B cell (primary cell): ENCODE results near the gene KRTAP21-3. TPM values are rescaled to one million over a fixed set of nuclear protein-coding genes. Genes with fewer than 3 reads are reported as not detected.
"Not testable (repeated sequence)": the region's sequence is repeated elsewhere in the genome, so short reads cannot be mapped to it uniquely, and the experiment has no call there.

Experiments
- ATAC-seq: fragments of 200-7000 bp; cut with Tn5 transposase; one replicate; pipeline ENCODE4 v1.10.0; 2021; ENCODE audit warnings: low read depth, mild to moderate bottlenecking, moderate number of reproducible peaks, moderate library complexity
- CTCF ChIA-PET: fragments of 350-600 bp; sonication (Branson Sonifier 250); formaldehyde crosslinking; loops from one replicate; lab custom pipeline; 2021; ENCODE audit warnings: antibody characterized with exemption, inconsistent platforms; lab: Charles Lee
- POLR2A ChIA-PET: fragments of 350-600 bp; sonication (Branson Sonifier 250); formaldehyde crosslinking; loops from one replicate; lab custom pipeline; 2021; ENCODE audit warnings: antibody characterized with exemption; lab: Charles Lee
- DNase-seq: peaks from one replicate; pipeline ENCODE4 v3.0.0; 2013
- H2AFZ ChIP-seq: 2 replicates; pipeline ENCODE4 v1.6.1; 2012; ENCODE audit warnings: mild to moderate bottlenecking, low read depth, low read length; ENCODE audit not compliant: insufficient read depth, poor library complexity, severe bottlenecking
- H3K27ac ChIP-seq, 2 donors: 1 replicate in 1 of 2; 2 replicates in 1 of 2; pipeline ENCODE4 v1.5.1; 2012 to 2013; ENCODE audit warnings: low read length in 2 of 2, mild to moderate bottlenecking in 2 of 2, moderate library complexity in 1 of 2
- H3K27me3 ChIP-seq, 4 experiments: fragments of 200-600 bp in 1 of 4; sonication (generic) in 1 of 4; replicated peaks in 1 of 4; 1 replicate in 2 of 4; 2 replicates in 2 of 4; pipeline versions ENCODE4 v1.6.1 to v1.7.0; 2013 to 2016; ENCODE audit warnings: low read length in 3 of 4, mild to moderate bottlenecking in 2 of 4, mixed read lengths in 1 of 4, moderate library complexity in 1 of 4; ENCODE audit not compliant: insufficient read depth in 4 of 4, control insufficient read depth in 3 of 4; ENCODE audit errors: control extremely low read depth in 1 of 4
- H3K36me3 ChIP-seq, 2 experiments: replicated peaks in 1 of 2; 1 replicate in 1 of 2; 2 replicates in 1 of 2; pipeline versions ENCODE4 v1.6.1 to v1.7.1; 2013; ENCODE audit warnings: low read length in 1 of 2; ENCODE audit not compliant: insufficient read depth in 2 of 2, control insufficient read depth in 1 of 2; ENCODE audit errors: control extremely low read depth in 1 of 2, extremely low read depth in 1 of 2
- H3K4me1 ChIP-seq, 2 donors: fragments of 200-600 bp in 1 of 2; sonication (generic) in 1 of 2; 1 replicate in 1 of 2; 2 replicates in 1 of 2; pipeline versions ENCODE4 v1.5.1 to v1.6.1; 2013 to 2017; ENCODE audit warnings: low read length in 2 of 2; ENCODE audit not compliant: control insufficient read depth in 2 of 2, insufficient read depth in 2 of 2
- H3K4me2 ChIP-seq: replicated peaks from 2 replicates; pipeline ENCODE3; 2012; ENCODE audit warnings: mild to moderate bottlenecking, low read depth, low read length; ENCODE audit not compliant: poor library complexity, severe bottlenecking
- H3K4me3 ChIP-seq, 5 experiments: fragments of 200-600 bp in 1 of 5; sonication (generic) in 1 of 5; 1 replicate in 3 of 5; 2 replicates in 2 of 5; pipeline versions ENCODE4 v1.5.1 to v1.7.0; 2011 to 2016; ENCODE audit warnings: low read length in 4 of 5, mild to moderate bottlenecking in 4 of 5, low read depth in 2 of 5, control low read depth in 1 of 5, moderate library complexity in 1 of 5; ENCODE audit not compliant: insufficient read depth in 1 of 5; ENCODE audit errors: control extremely low read depth in 1 of 5, extremely low read depth in 1 of 5
- H3K79me2 ChIP-seq: fragments of 200-600 bp; sonication (generic); one replicate; pipeline ENCODE4 v1.6.0; 2016; ENCODE audit warnings: low read length; ENCODE audit not compliant: control insufficient read depth, insufficient read depth
- H3K9ac ChIP-seq: fragments of 200-600 bp; sonication (generic); 2 replicates; pipeline ENCODE4 v1.6.1; 2017; ENCODE audit warnings: mild to moderate bottlenecking, low read length, moderate library complexity
- H3K9me3 ChIP-seq, 3 donors: one replicate each; pipeline versions ENCODE4 v1.6.1 to v1.7.1; 2013; ENCODE audit warnings: low read length in 2 of 3; ENCODE audit not compliant: control insufficient read depth in 2 of 3, insufficient read depth in 1 of 3; ENCODE audit errors: control extremely low read depth in 1 of 3
- H4K20me1 ChIP-seq: 2 replicates; pipeline ENCODE4 v1.6.0; 2012; ENCODE audit warnings: mild to moderate bottlenecking, low read length; ENCODE audit not compliant: insufficient read depth, control insufficient read depth, poor library complexity, severe bottlenecking
- H3K27ac Mint-ChIP-seq: one replicate; pipeline ENCODE4 v1.8.0; 2021; ENCODE audit warnings: mixed read lengths
- H3K27me3 Mint-ChIP-seq: one replicate; pipeline ENCODE4 v1.8.0; 2021; ENCODE audit warnings: mixed read lengths
- H3K4me1 Mint-ChIP-seq: one replicate; pipeline ENCODE4 v1.8.0; 2021; ENCODE audit warnings: mixed read lengths
- H3K4me3 Mint-ChIP-seq: one replicate; pipeline ENCODE4 v1.8.0; 2021; ENCODE audit warnings: mixed read lengths
- H3K9me3 Mint-ChIP-seq: one replicate; pipeline ENCODE4 v1.8.0; 2022; ENCODE audit warnings: mixed read lengths; ENCODE audit not compliant: insufficient read depth
- EZH2 ChIP-seq: IDR thresholded peaks from 2 replicates; pipeline ENCODE4 v1.6.1; 2012; ENCODE audit warnings: borderline replicate concordance, low read depth, mild to moderate bottlenecking, moderate library complexity, low read length; ENCODE audit not compliant: insufficient read depth, poor library complexity, severe bottlenecking
- WGBS: methylation state at CpG from one replicate; pipeline ENCODE4 v1.1.5; 2013; ENCODE audit warnings: missing lambda C conversion rate; ENCODE audit not compliant: insufficient coverage; 5-methylcytosine and 5-hydroxymethylcytosine counted together
- intact Hi-C: fragments of 100-400 bp; cut with micrococcal nuclease; formaldehyde crosslinking; loops from one replicate; pipeline ENCODE4 v1.10.0; 2022
- polyA plus RNA-seq: library from polyadenylated mRNA; depleted of rRNA; stranded (reverse); fragments of >200 nt; gene quantifications from 2 replicates; pipeline ENCODE4 v1.2.3, GENCODE V29; 2012
- total RNA-seq, 2 donors: library from RNA; stranded (reverse); fragments of 120-200 nt in 1 of 2; gene quantifications; 1 replicate in 1 of 2; 2 replicates in 1 of 2; pipeline versions ENCODE4 v1.2.3 to v1.2.4, GENCODE V29; 2013 to 2022
- TF ChIP-seq, protein P1 (sequence below): fragments of 200-600 bp; IDR thresholded peaks from one replicate; pipeline ENCODE4 v1.8.0; 2022; ENCODE audit warnings: antibody characterized with exemption, mild to moderate bottlenecking

Gene KRTAP21-3
- total and polyA plus RNA-seq, 2 donors (not counting 1 experiment from before 2014, with no cell fraction given): not detected

DNA sequence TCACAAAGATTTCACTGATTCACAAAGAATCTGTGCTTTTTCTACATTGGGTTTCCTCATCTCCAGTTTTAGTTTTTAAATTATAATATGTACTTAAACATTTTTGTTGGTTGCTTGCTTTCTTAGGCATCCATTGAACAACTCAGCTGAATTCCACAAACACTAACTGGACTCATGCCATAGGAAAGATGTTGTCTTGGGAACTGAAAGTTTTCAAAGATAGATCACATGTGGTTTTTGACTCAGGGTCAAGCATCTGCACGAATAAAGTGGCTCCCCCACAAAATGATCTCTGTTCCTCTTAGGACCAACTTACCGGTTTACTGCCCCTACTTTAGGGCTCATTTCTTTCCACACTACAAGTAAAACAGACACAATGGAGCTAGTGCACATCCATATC is 39.7 kb upstream of the KRTAP21-3 start:
- H3K36me3 ChIP-seq: no peaks in the 10 kb centered on the region
- no peak overlapping the region for H3K27ac ChIP-seq
- no CpG with 5 or more reads among the region's 2 CpGs for WGBS
- Mint-ChIP-seq H3K9me3 (peaks cover 7% of the 10 kb centered on the region), H3K27ac (no peak overlapping the region), H3K4me3 (no peak overlapping the region), H3K4me1 (no peaks in the 10 kb centered on the region), H3K27me3 (no peaks in the 10 kb centered on the region)
- H3K9me3 ChIP-seq: no peaks in the 10 kb centered on the region
- no peak overlapping the region for H3K4me3 ChIP-seq
- no peaks in the 10 kb centered on the region for H3K4me1 ChIP-seq
- H3K79me2 ChIP-seq: no peaks in the 10 kb centered on the region
- ChIA-PET POLR2A (no interaction called here), CTCF (no interaction called here)
- H4K20me1 ChIP-seq: no peaks in the 10 kb centered on the region
- TF ChIP-seq, protein P1, sequence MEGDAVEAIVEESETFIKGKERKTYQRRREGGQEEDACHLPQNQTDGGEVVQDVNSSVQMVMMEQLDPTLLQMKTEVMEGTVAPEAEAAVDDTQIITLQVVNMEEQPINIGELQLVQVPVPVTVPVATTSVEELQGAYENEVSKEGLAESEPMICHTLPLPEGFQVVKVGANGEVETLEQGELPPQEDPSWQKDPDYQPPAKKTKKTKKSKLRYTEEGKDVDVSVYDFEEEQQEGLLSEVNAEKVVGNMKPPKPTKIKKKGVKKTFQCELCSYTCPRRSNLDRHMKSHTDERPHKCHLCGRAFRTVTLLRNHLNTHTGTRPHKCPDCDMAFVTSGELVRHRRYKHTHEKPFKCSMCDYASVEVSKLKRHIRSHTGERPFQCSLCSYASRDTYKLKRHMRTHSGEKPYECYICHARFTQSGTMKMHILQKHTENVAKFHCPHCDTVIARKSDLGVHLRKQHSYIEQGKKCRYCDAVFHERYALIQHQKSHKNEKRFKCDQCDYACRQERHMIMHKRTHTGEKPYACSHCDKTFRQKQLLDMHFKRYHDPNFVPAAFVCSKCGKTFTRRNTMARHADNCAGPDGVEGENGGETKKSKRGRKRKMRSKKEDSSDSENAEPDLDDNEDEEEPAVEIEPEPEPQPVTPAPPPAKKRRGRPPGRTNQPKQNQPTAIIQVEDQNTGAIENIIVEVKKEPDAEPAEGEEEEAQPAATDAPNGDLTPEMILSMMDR: no peak
- TF ChIP-seq EZH2: no peak
- no peak for DNase-seq
- no peak overlapping the region for H2AFZ ChIP-seq
- no peak for ATAC-seq
- no peak overlapping the region for H3K4me2 ChIP-seq
- no peaks in the 10 kb centered on the region for H3K27me3 ChIP-seq
- H3K9ac ChIP-seq: no peak overlapping the region
- intact Hi-C loops: no loop called here

DNA sequence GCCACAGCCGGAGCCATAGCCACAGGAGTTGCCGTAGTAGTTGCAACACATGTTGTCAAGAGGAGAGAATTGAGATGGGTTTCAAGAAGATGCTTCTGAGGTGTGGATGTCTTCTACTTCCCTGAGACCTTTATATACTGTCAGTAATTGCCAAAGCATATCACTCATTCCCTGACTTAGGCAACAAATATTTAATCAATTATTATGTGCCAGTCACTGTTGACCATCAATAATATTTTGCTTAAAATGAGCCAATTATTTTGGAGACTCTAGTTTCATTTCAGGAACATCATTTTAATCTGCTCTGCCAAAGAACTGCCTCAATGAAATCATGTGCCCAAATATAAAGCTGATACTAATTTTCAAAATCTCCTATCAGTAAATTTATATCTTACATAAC is 36.8 kb upstream of the KRTAP21-3 start, which contains the start of gene KRTAP21-1:
Gene KRTAP21-1 (minus strand): TSS at position 101 of the 400 bp plus-strand sequence. CDS start 50 bp downstream, at position 51.
- intact Hi-C loops, H3K9ac ChIP-seq, CTCF ChIA-PET, H3K27me3 Mint-ChIP-seq, H3K9me3 ChIP-seq, ATAC-seq, H3K27ac Mint-ChIP-seq, POLR2A ChIA-PET, H3K36me3 ChIP-seq, H3K27me3 ChIP-seq, H4K20me1 ChIP-seq, H2AFZ ChIP-seq, DNase-seq, H3K4me3 Mint-ChIP-seq, H3K27ac ChIP-seq, H3K4me1 ChIP-seq, H3K79me2 ChIP-seq, H3K4me1 Mint-ChIP-seq, H3K4me2 ChIP-seq, H3K4me3 ChIP-seq: not testable (repeated sequence)
- peaks cover 11% of the 10 kb centered on the region for H3K9me3 Mint-ChIP-seq
- WGBS: no CpG with 5 or more reads among the region's 2 CpGs
